Uterus (tissue), 2 donors: ENCODE results near the gene PAQR7.

Source experiments
- CTCF ChIP-seq, 4 experiments: fragments of 200-600 bp in 2 of 4; fragments of 450-650 bp in 2 of 4; sonication (generic) in 2 of 4; IDR thresholded peaks; one replicate each; pipeline ENCODE4 v1.5.1; 2016 to 2019; ENCODE audit warnings: antibody characterized with exemption in 4 of 4, mild to moderate bottlenecking in 2 of 4, moderate library complexity in 1 of 4
- POLR2A ChIP-seq, 2 donors: fragments of 450-650 bp; IDR thresholded peaks; one replicate each; pipeline ENCODE4 v1.6.1; 2016; ENCODE audit warnings: antibody characterized with exemption in 2 of 2, mild to moderate bottlenecking in 1 of 2, moderate library complexity in 1 of 2

DNA sequence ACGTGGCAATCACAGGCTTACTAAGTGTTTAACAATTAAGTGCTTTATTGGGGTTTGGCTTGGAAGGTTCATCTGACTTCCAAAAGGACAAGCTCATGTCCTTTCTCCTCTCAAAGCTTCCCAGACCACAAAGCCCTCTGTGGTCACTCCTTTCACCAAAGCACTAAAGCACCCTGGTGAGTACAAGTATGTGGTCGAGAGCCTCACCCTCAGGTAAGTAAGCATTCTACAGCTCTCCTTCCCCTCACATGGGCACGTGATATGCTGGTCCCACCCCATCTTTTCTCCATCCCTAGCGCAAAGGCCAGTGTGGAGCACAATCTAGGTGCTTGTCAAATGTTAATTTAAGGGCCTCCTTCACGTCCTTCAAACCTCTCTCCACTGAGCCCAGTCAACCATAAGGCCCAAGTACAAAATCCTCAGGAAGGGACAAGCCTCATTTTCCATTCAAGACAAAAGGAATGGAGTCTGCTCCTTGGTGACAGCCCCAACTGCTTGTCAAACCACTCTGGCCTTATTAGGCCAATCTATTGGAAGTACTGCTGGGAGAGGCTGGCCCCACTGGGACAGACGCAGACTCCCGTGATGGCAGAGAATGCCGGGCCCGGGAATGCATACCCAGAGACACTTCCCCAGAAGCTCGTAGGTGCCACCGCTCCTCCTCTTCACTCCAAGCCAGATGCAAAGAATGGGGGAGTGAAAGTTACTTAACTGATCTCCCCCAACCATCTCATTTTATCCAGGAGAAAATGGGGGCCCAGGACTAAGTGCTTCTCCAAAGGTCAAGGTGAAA lies 22.9 kb upstream of the PAQR7 start:
- TF ChIP-seq POLR2A (IDR thresholded peaks at IDR 0.05) (no peak), CTCF (IDR thresholded peaks at IDR 0.05) (no peak)
